Measurements from ENCODE around the gene TPCN2.

TPCN2 gene

GRCh38 chr11:69154938-69155301 is 106.2 kb downstream of the TPCN2 start:
- DNase-seq, result no peak

GRCh38 chr11:69155302-69156234 is 106.8 kb downstream of the TPCN2 start, which contains the start of gene SMIM38:
Gene SMIM38, plus strand, starts transcription at chr11:69155935. Its CDS starts 1,912 bp downstream, at chr11:69157847.
- peak; percentile 26 for DNase-seq

- no peak for DNase-seq
Observed at GRCh38 chr11:69156235-69156639, 107.5 kb downstream of the TPCN2 start.

- no peak for DNase-seq
Observed at GRCh38 chr11:69156673-69157155, 108.0 kb downstream of the TPCN2 start.

GRCh38 chr11:69157156-69157821 is 108.6 kb downstream of the TPCN2 start:
- peak; percentile 91 for DNase-seq

- no peak for DNase-seq
Observed at GRCh38 chr11:69157822-69158231, 109.1 kb downstream of the TPCN2 start.

GRCh38 chr11:69158301-69159149 is 109.8 kb downstream of the TPCN2 start:
- DNase-seq, result no peak

GRCh38 chr11:69159150-69159852 is 110.6 kb downstream of the TPCN2 start:
- DNase-seq, result no peak

GRCh38 chr11:69160296-69161116 is 111.8 kb downstream of the TPCN2 start:
- DNase-seq, result no peak

- DNase-seq, result no peak
Observed at GRCh38 chr11:69161117-69161407, 112.3 kb downstream of the TPCN2 start.

- DNase-seq, result no peak
Observed at GRCh38 chr11:69162505-69162904, 113.8 kb downstream of the TPCN2 start.

GRCh38 chr11:69163842-69164241 is 115.1 kb downstream of the TPCN2 start:
- no peak for DNase-seq

- no peak for DNase-seq
Observed at GRCh38 chr11:69164824-69165223, 116.1 kb downstream of the TPCN2 start.

GRCh38 chr11:69165775-69166174 is 117.0 kb downstream of the TPCN2 start:
- DNase-seq, result no peak

- no peak for DNase-seq
Observed at GRCh38 chr11:69166218-69167115, 117.7 kb downstream of the TPCN2 start.

- DNase-seq, result no peak
Observed at GRCh38 chr11:69167130-69167915, 118.6 kb downstream of the TPCN2 start.

GRCh38 chr11:69167916-69168691 is 119.4 kb downstream of the TPCN2 start:
- no peak for DNase-seq

GRCh38 chr11:69169479-69169878 is 120.7 kb downstream of the TPCN2 start:
- no peak for DNase-seq

GRCh38 chr11:69170704-69171103 is 122.0 kb downstream of the TPCN2 start:
- no peak for DNase-seq
